Measurements from ENCODE around the gene PYGB.
A peak's percentile ranks its signal among the peaks of the same experiment; 100 is the strongest.

The PYGB gene

GRCh38 chr20:25223765-25224720 lies 23.8 kb upstream of the PYGB start:
- 96% methylated on average over 19 of the region's 24 CpGs for WGBS (ENCODE audit: insufficient coverage)
- Histone ChIP-seq H3K4me1 (ENCODE audit: control extremely low read depth in 1 of 4, control insufficient read depth in 4 of 4, insufficient read depth in 4 of 4, low read length in 3 of 4) (peaks cover 0 to 14% (median 6%) of the 10 kb centered on the region in 4 experiments), H3K36me3 (ENCODE audit: control insufficient read depth in 4 of 4, insufficient read depth in 4 of 4, low read length in 3 of 4) (peaks cover 0 to 34% (median 19%) of the 10 kb centered on the region in 4 experiments), H3K27me3 (replicated peaks in 2 of 5; ENCODE audit: control insufficient read depth in 4 of 5, insufficient read depth in 5 of 5, low read length in 4 of 5) (no peaks in the 10 kb centered on the region), H3K27ac (ENCODE audit: insufficient read depth in 1 of 2, low read depth in 1 of 2, low read length in 2 of 2, poor library complexity in 1 of 2, severe bottlenecking in 2 of 2) (no peak overlapping the region), H3K9me3 (ENCODE audit: control extremely low read depth in 1 of 5, control insufficient read depth in 4 of 5, insufficient read depth in 2 of 5, low read depth in 1 of 5, low read length in 4 of 5) (no peaks in the 10 kb centered on the region), H3K4me3 (ENCODE audit: control insufficient read depth in 1 of 7, extremely low read depth in 1 of 7, insufficient read depth in 4 of 7, low read depth in 2 of 7, low read length in 6 of 7) (no peak overlapping the region)
- POLR2A ChIA-PET, result interaction anchor here (0.6 kb wide), 1 partner anchor 201 kb away, joined by 3 read pairs; no protein-coding TSS in a partner anchor
- CTCF ChIA-PET, result interaction anchor here (1.6 kb wide), 1 partner anchor 24 kb away, joined by 6 read pairs; the partner anchor contains the start of gene PYGB
- no peak for DNase-seq

- peaks cover 0 to 14% (median 6%) of the 10 kb centered on the region in 4 experiments for H3K4me1 ChIP-seq (ENCODE audit: control extremely low read depth in 1 of 4, control insufficient read depth in 4 of 4, insufficient read depth in 4 of 4, low read length in 3 of 4)
- peaks cover 0 to 27% (median 17%) of the 10 kb centered on the region in 4 experiments for H3K36me3 ChIP-seq (ENCODE audit: control insufficient read depth in 4 of 4, insufficient read depth in 4 of 4, low read length in 3 of 4)
- H3K27me3 ChIP-seq (replicated peaks in 2 of 5; ENCODE audit: control insufficient read depth in 4 of 5, insufficient read depth in 5 of 5, low read length in 4 of 5), result no peaks in the 10 kb centered on the region
- H3K9me3 ChIP-seq (ENCODE audit: control extremely low read depth in 1 of 5, control insufficient read depth in 4 of 5, insufficient read depth in 2 of 5, low read depth in 1 of 5, low read length in 4 of 5), result no peaks in the 10 kb centered on the region
- H3K27ac ChIP-seq (ENCODE audit: insufficient read depth in 1 of 2, low read depth in 1 of 2, low read length in 2 of 2, poor library complexity in 1 of 2, severe bottlenecking in 2 of 2), result no peak overlapping the region
- over 99% methylated on average over 16 of the region's 16 CpGs for WGBS (ENCODE audit: insufficient coverage)
- no peak for DNase-seq
- CTCF ChIA-PET, result interaction anchor here (1.6 kb wide), 1 partner anchor 23 kb away, joined by 6 read pairs; the partner anchor contains the start of gene PYGB
- POLR2A ChIA-PET, result no interaction called here
- no peak overlapping the region for H3K4me3 ChIP-seq (ENCODE audit: control insufficient read depth in 1 of 7, extremely low read depth in 1 of 7, insufficient read depth in 4 of 7, low read depth in 2 of 7, low read length in 6 of 7)
Measured at GRCh38 chr20:25224941-25225340, 22.9 kb upstream of the PYGB start.

- Histone ChIP-seq H3K4me3 (ENCODE audit: control insufficient read depth in 1 of 7, extremely low read depth in 1 of 7, insufficient read depth in 4 of 7, low read depth in 2 of 7, low read length in 6 of 7) (no peak overlapping the region), H3K27ac (ENCODE audit: insufficient read depth in 1 of 2, low read depth in 1 of 2, low read length in 2 of 2, poor library complexity in 1 of 2, severe bottlenecking in 2 of 2) (no peak overlapping the region), H3K36me3 (ENCODE audit: control insufficient read depth in 4 of 4, insufficient read depth in 4 of 4, low read length in 3 of 4) (peaks cover 2 to 21% (median 13%) of the 10 kb centered on the region in 4 experiments), H3K4me1 (ENCODE audit: control extremely low read depth in 1 of 4, control insufficient read depth in 4 of 4, insufficient read depth in 4 of 4, low read length in 3 of 4) (peaks cover 0 to 14% (median 6%) of the 10 kb centered on the region in 4 experiments), H3K9me3 (ENCODE audit: control extremely low read depth in 1 of 5, control insufficient read depth in 4 of 5, insufficient read depth in 2 of 5, low read depth in 1 of 5, low read length in 4 of 5) (no peaks in the 10 kb centered on the region), H3K27me3 (replicated peaks in 2 of 5; ENCODE audit: control insufficient read depth in 4 of 5, insufficient read depth in 5 of 5, low read length in 4 of 5) (no peaks in the 10 kb centered on the region)
- POLR2A ChIA-PET, result no interaction called here
- 96% methylated on average over 11 of the region's 16 CpGs for WGBS (ENCODE audit: insufficient coverage)
- CTCF ChIA-PET, result interaction anchor here (1.2 kb wide), 1 partner anchor 14 kb away, joined by 5 read pairs; no protein-coding TSS in a partner anchor
- no peak for DNase-seq
Measured at GRCh38 chr20:25225642-25226432, 22.0 kb upstream of the PYGB start.

DNA sequence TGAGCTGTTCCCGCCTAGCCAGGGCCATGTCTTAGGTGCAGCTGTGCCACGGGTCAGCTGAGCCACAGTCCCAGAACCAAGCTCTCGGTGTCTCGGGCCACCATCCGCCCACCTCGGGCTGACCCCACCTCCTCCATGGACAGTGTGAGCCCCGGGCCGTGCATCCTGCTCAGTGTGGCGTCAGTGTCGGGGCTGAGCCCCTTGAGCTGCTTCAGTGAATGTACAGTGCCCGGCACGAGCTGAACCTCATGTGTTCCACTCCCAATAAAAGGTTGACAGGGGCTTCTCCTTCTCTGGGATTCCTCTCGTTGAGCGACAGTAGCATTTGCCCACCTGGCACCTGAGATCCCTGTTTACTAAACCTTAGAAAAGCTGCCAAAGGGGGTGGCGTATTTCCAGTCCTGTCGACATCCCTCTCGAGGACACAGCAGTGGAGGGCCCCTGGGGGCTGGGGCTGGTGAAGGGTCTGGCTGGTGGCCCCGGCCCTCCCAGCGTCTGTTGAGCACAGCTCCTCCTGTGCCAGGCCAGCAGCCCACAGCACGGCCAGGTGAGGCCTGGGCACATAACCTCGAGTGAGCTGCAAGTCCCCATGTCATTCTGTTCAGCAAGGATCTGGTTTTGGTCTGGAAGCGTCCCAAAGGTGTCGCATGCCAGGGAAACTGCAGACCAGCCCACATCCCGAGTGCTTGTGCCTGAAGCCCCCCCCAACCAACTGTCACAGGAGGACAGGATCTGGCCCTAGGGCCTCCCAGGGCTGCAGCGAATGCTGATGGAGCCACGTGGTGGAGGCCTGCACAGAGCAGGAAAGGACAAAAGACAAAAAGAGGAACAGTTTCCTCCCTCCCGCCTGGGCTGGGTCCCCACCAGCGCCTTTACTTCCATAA lies 21.2 kb upstream of the PYGB start:
- no peak overlapping the region for H3K4me3 ChIP-seq (ENCODE audit: control insufficient read depth in 1 of 7, extremely low read depth in 1 of 7, insufficient read depth in 4 of 7, low read depth in 2 of 7, low read length in 6 of 7)
- H3K27ac ChIP-seq (ENCODE audit: insufficient read depth in 1 of 2, low read depth in 1 of 2, low read length in 2 of 2, poor library complexity in 1 of 2, severe bottlenecking in 2 of 2), result no peak overlapping the region
- POLR2A ChIA-PET, result interaction anchor here (1.2 kb wide), 1 partner anchor 21 kb away, joined by 3 read pairs; the partner anchor contains the start of gene PYGB
- CTCF ChIA-PET, result interaction anchor here (1.2 to 1.4 kb wide), 2 partner anchors 15 to 16 kb away, joined by 3 to 5 read pairs; no protein-coding TSS in a partner anchor
- 75% methylated on average over 25 of the region's 28 CpGs for WGBS (ENCODE audit: insufficient coverage)
- DNase-seq, result no peak
- H3K9me3 ChIP-seq (ENCODE audit: control extremely low read depth in 1 of 5, control insufficient read depth in 4 of 5, insufficient read depth in 2 of 5, low read depth in 1 of 5, low read length in 4 of 5), result no peaks in the 10 kb centered on the region
- H3K4me1 ChIP-seq (ENCODE audit: control extremely low read depth in 1 of 4, control insufficient read depth in 4 of 4, insufficient read depth in 4 of 4, low read length in 3 of 4), result peaks cover 0 to 14% (median 6%) of the 10 kb centered on the region in 4 experiments
- H3K36me3 ChIP-seq (ENCODE audit: control insufficient read depth in 4 of 4, insufficient read depth in 4 of 4, low read length in 3 of 4), result peaks cover 2 to 14% (median 9%) of the 10 kb centered on the region in 4 experiments
- no peaks in the 10 kb centered on the region for H3K27me3 ChIP-seq (replicated peaks in 2 of 5; ENCODE audit: control insufficient read depth in 4 of 5, insufficient read depth in 5 of 5, low read length in 4 of 5)

DNA sequence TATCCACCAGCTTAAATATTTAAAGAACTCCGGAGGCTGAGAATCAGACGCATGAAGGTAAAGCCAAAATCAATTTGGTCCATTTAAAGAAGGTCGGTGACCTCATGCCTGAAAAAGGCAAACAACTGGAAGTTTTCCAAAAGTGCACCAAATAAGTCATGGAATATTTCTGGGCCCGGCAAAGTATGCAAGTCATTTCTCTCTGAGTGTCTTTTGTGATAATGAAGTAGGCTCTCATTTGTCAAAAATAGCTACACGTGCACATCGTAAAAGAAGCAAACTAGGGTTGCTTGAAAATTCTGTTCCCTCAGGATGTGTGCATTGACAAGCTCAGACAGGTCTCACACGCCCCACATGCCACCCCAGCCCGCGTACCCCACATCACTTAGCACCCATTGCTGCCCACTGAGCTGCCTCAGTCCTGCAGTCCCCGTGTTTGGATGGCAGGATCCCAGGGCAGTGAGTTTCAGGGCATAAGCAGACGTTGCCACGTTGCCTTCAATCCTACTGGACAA lies 20.5 kb upstream of the PYGB start:
- no peak overlapping the region for H3K27ac ChIP-seq (ENCODE audit: insufficient read depth in 1 of 2, low read depth in 1 of 2, low read length in 2 of 2, poor library complexity in 1 of 2, severe bottlenecking in 2 of 2)
- H3K36me3 ChIP-seq (ENCODE audit: control insufficient read depth in 4 of 4, insufficient read depth in 4 of 4, low read length in 3 of 4), result peaks cover 2 to 14% (median 8%) of the 10 kb centered on the region in 4 experiments
- peak in 1 of 3 donors; percentile 5 for DNase-seq
- 79% methylated on average over 12 of the region's 12 CpGs for WGBS (ENCODE audit: insufficient coverage)
- H3K4me3 ChIP-seq (ENCODE audit: control insufficient read depth in 1 of 7, extremely low read depth in 1 of 7, insufficient read depth in 4 of 7, low read depth in 2 of 7, low read length in 6 of 7), result no peak overlapping the region
- H3K27me3 ChIP-seq (replicated peaks in 2 of 5; ENCODE audit: control insufficient read depth in 4 of 5, insufficient read depth in 5 of 5, low read length in 4 of 5), result no peaks in the 10 kb centered on the region
- H3K4me1 ChIP-seq (ENCODE audit: control extremely low read depth in 1 of 4, control insufficient read depth in 4 of 4, insufficient read depth in 4 of 4, low read length in 3 of 4), result peaks cover 0 to 11% (median 6%) of the 10 kb centered on the region in 4 experiments
- POLR2A ChIA-PET, result interaction anchor here (1.2 kb wide), 1 partner anchor 21 kb away, joined by 3 read pairs; the partner anchor contains the start of gene PYGB
- CTCF ChIA-PET, result interaction anchor here (1.0 to 1.4 kb wide), 2 partner anchors 10 to 16 kb away, joined by 3 read pairs; no protein-coding TSS in a partner anchor
- no peaks in the 10 kb centered on the region for H3K9me3 ChIP-seq (ENCODE audit: control extremely low read depth in 1 of 5, control insufficient read depth in 4 of 5, insufficient read depth in 2 of 5, low read depth in 1 of 5, low read length in 4 of 5)
